T-helper 2 cell treated with Interferon-gamma antibody and Interleukin-4, amounts not matched to agents 100 ng/mL and 5 ng/mL, for 36 hours (primary cell): ENCODE data around the gene NCOA6. TPM values are rescaled to one million over a fixed set of nuclear protein-coding genes. Genes with fewer than 3 reads are reported as not detected.
"Not testable (repeated sequence)": the region's sequence is repeated elsewhere in the genome, so short reads cannot be mapped to it uniquely, and the experiment has no call there.

Source experiments
- intact Hi-C: fragments of 100-400 bp; cut with micrococcal nuclease; formaldehyde crosslinking; loops from one replicate; pipeline ENCODE4 v1.15.1; 2023
- total RNA-seq: library from RNA; stranded (reverse); gene quantifications from 2 replicates; pipeline ENCODE4 v1.2.3, GENCODE V29; 2022

NCOA6 gene
- total RNA-seq, 1 donor from 2014 or later: 33.8 TPM

GRCh38 chr20:34831936-34832335, 6.5 kb upstream of the NCOA6 start:
- intact Hi-C loops: loop anchor here (5.0 kb wide), 2 partner anchors 375 to 615 kb away; no protein-coding TSS in a partner anchor

DNA sequence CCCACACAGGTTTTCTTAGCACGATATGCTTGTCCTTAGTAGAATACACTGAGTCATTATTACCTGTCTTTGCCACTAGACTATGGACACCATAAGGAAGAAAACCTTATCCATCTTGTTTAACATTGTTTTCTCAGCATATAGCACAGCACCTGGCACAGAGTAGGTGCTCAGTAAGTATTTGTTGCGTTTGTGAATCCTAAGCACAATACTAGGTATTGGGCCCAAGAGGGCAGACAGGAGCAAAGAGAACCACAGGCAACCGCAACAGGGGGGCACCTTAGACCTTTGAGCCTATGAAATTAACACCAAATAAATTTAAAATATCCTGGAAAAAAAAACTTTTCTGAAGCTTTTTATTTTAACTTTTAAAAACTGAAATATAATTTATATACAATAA, 3.7 kb upstream of the NCOA6 start:
- intact Hi-C loops: loop anchor here (5.0 kb wide), 1 partner anchor 263 kb away; the partner anchor contains the start of gene TRPC4AP

- intact Hi-C loops: loop anchor here (2.0 to 5.0 kb wide), 3 partner anchors 50 to 267 kb away; partner anchors contain the start of genes GSS, MYH7B and TRPC4AP
Observed at GRCh38 chr20:34824806-34825529, 483 bp downstream of the NCOA6 start.

GRCh38 chr20:34824452-34824805, 1.0 kb downstream of the NCOA6 start:
- intact Hi-C loops: loop anchor here (2.0 kb wide), 2 partner anchors 50 to 130 kb away; partner anchors contain the start of genes GSS and MYH7B

GRCh38 chr20:34824026-34824425, 1.4 kb downstream of the NCOA6 start:
- intact Hi-C loops: loop anchor here (2.0 kb wide), 2 partner anchors 51 to 131 kb away; partner anchors contain the start of genes GSS and MYH7B

- intact Hi-C loops: no loop called here
Observed at GRCh38 chr20:34820805-34821578, 4.5 kb downstream of the NCOA6 start.

DNA sequence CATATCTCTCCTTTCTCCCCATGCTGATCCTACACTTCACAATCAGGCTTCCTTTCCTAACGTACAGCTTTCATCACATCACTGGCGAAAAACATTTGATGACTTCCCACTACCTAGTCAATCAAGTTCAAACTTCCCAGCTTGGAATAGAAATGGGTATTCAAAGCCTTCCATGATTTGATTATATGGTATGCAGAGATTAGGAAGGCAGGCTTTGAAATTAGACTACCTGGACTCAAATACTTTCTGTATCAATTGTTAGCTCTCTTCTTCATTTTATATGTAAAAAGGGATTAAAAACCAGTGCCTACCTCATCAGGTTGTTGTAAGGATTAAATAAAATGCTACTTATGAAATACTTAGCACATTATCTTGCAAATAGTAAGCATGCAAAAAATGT, 7.7 kb downstream of the NCOA6 start:
- intact Hi-C loops: no loop called here

DNA sequence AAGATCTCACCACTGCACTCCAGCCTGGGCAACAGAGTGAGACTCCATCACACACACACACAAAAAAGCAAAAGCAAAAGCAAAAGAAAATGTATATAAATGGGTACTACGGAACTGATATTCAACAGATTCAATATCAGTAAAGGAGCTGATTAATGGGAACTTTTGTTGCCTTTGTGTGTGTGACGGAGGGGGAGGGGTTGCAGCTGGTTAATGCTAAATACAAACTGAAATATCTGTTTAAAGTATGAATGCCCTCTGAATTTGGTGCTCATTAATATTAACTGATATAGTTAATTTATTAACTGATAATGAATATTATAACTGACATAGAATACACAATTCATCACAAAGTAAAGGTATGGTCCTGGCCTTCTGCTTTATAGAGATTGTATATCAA, 8.4 kb downstream of the NCOA6 start:
- intact Hi-C loops: no loop called here

DNA sequence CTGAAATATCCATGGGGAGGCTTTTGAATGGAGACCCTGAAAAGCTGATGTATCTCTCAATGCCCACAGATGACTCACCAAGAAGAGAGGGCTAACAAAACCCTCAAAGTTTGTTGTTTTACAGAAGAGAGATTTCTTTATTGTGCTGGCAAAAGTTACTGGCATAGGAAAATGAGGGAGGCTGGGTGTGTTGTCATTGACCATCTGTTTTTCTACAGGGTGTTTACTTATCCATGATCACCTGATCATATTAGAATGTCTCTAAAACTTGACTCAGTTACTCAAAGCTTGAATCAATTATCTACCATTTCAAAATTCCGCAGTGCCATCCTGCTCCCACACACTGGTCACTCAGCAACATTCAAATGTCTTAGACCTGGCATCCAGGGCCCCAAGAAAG, 9.8 kb downstream of the NCOA6 start:
- intact Hi-C loops: no loop called here

- intact Hi-C loops: no loop called here
Observed at GRCh38 chr20:34808583-34808982, 16.9 kb downstream of the NCOA6 start.

DNA sequence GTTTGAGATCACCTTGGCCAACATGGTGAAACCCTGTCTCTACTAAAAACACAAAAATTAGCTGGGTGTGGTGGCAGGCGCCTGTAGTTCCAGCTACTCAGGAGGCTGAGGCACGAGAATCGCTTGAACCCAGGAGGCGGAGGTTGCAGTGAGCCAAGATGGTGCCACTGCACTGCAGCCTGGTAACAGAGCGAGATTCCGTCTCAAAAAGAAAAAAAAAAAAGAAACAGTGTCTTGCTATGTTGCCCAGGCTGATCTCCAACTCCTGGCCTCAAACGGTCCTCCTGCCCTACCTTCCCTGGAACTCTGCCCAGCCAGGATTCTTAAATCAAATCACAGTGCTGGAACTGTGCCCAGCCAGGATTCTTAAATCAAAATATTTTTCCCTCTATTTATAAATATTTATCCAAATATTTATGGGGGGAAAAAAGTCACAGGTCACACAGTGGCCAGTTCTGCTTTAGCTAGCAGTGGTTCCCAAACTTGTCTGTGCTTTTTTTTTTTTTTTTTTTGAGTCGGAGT, 17.4 kb downstream of the NCOA6 start:
- intact Hi-C loops: not testable (repeated sequence)

GRCh38 chr20:34806255-34806654, 19.2 kb downstream of the NCOA6 start:
- intact Hi-C loops: no loop called here

DNA sequence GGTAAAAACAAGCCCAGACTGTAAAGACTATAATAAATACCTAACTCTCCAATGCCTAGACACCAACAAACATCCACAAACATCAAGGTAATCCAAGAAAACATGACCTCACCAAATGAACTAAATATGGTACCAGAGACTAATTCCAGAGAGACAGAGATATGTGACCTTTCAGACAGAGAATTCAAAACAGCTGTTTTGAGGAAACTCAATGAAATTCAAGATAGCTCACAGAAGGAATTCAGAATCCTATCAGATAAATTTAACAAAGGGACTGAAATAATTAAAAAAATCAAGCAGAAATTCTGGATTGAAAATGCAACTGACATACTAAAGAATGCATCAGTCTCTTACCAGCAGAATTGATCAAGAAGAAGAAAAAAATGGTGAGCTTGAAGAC, 26.6 kb downstream of the NCOA6 start:
- intact Hi-C loops: no loop called here

DNA sequence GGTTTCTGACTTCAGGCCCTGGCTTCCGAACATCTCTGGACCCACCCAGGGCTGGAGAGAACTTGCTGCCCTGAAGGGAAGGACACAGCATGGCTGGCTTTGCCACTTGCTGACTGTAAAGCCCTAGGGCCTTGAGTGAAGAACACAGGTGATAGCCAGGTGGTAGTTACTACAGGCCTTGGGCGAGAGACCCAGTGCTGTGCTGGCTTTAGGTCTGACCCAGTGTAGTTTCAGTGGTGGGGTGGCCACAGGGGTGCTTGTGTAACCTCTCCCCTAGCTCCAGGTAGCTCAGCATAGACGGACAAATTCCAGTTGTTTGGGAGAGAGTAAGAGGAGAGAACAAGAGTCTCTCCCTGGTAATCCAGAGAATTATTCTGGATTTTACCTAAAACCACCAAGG, 27.1 kb downstream of the NCOA6 start:
- intact Hi-C loops: no loop called here

GRCh38 chr20:34797012-34797995, 28.1 kb downstream of the NCOA6 start:
- intact Hi-C loops: no loop called here

DNA sequence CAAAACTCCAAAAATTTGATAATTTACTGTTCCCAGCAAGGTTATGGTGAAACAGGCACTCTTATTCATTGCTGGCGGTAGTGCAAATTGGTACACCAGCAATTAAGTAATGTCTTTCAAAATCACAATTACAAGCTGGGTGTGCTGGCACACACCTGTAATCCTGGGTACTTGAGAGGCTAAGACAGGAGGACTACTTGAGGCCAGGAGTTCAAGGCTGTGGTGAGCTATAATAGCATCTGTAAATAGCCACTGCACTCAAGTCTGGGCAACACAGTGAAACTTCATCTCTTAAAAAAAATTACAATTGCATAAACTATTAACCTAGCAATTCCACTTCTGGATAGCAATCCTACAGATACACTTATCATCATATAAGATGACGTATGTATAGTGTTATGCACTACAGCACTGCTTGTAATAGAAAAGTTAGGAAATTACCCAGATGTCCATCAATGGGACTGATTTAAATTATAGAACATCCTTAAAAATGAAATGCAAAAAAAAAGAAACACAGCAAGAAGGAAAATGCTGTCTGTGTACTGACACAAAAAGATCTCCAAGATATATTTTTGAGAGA, 31.4 kb downstream of the NCOA6 start:
- intact Hi-C loops: no loop called here

DNA sequence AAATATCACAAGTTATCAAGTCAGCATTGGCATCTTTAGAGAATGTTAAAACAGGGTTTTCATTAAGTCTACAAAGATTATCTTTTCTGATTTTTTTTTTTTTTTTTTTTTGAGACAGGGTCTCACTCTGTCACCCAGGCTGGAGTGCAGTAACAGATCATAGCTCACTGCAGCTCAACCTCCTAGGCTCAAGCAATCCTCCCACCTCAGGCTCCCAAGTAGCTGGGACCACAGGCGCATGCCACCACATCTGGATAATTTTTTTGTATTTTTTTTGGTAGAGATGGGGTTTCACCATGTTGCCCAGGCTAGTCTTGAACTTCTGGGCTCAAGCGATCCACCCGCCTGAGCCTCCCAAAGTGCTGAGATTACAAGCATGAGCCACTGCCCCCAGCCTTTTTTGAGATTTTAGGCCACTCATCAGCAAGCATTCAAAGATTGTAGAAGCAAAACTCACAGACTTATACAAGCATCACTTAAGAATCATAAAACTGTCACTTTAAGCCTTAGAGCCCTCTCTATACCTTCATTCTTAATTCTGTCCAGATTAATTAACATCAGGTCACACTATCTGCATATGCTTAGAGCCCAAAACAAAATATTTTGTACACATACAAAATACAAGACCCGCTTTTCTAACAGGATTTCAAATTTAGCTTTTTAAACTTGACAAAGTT, 32.6 kb downstream of the NCOA6 start:
- intact Hi-C loops: no loop called here

GRCh38 chr20:34791289-34792020, 34.0 kb downstream of the NCOA6 start:
- intact Hi-C loops: no loop called here

GRCh38 chr20:34781220-34781619, 44.2 kb downstream of the NCOA6 start:
- intact Hi-C loops: no loop called here
